Neural progenitor cell (in vitro differentiated cells): Measurements from ENCODE around the gene AKT1. TPM values are rescaled to one million over a fixed set of nuclear protein-coding genes. Genes with fewer than 3 reads are reported as not detected.

ENCODE experiments used
- DNase-seq: peaks from one replicate; pipeline ENCODE4 v3.0.0-alpha.2; 2016; ENCODE audit warnings: low spot score
- H2AFZ ChIP-seq: fragments of 200-600 bp; sonication (generic); replicated peaks from 2 replicates; pipeline ENCODE4 v1.6.1; 2016; ENCODE audit warnings: antibody characterized with exemption
- H3F3A ChIP-seq: fragments of 200-600 bp; sonication (generic); 2 replicates; pipeline ENCODE4 v1.6.1; 2016; ENCODE audit warnings: antibody characterized with exemption, low read depth
- H3K27ac ChIP-seq: fragments of 200-600 bp; sonication (generic); 2 replicates; pipeline ENCODE4 v1.5.1; 2016; ENCODE audit warnings: mild to moderate bottlenecking
- H3K27me3 ChIP-seq: fragments of 200-600 bp; sonication (generic); 2 replicates; pipeline ENCODE4 v1.6.1; 2016; ENCODE audit warnings: mild to moderate bottlenecking, moderate library complexity
- H3K36me3 ChIP-seq: fragments of 200-600 bp; sonication (generic); 2 replicates; pipeline ENCODE4 v1.5.1; 2016
- H3K4me1 ChIP-seq: fragments of 200-600 bp; sonication (generic); 2 replicates; pipeline ENCODE4 v1.6.1; 2016; ENCODE audit warnings: mixed run types
- H3K4me2 ChIP-seq: fragments of 200-600 bp; sonication (generic); 2 replicates; pipeline ENCODE4 v1.6.1; 2016
- H3K4me3 ChIP-seq: fragments of 200-600 bp; sonication (generic); 2 replicates; pipeline ENCODE4 v1.5.1; 2016
- H3K79me2 ChIP-seq: fragments of 200-600 bp; sonication (generic); 2 replicates; pipeline ENCODE4 v1.6.1; 2016; ENCODE audit warnings: low read depth
- H3K9ac ChIP-seq: fragments of 200-600 bp; sonication (generic); 2 replicates; pipeline ENCODE4 v1.6.1; 2016
- H3K9me3 ChIP-seq: fragments of 200-600 bp; sonication (generic); 2 replicates; pipeline ENCODE4 v1.5.1; 2016; ENCODE audit warnings: low read depth
- H4K20me1 ChIP-seq: fragments of 200-600 bp; sonication (generic); 2 replicates; pipeline ENCODE4 v1.6.1; 2016; ENCODE audit warnings: low read depth
- H3K27ac Mint-ChIP-seq: 3 replicates; pipeline ENCODE4 v1.8.0; 2021; ENCODE audit warnings: mixed read lengths
- H3K27me3 Mint-ChIP-seq: 2 replicates; pipeline ENCODE4 v1.8.0; 2022; ENCODE audit warnings: low read depth, mild to moderate bottlenecking, inconsistent platforms, moderate library complexity, mixed read lengths; ENCODE audit not compliant: insufficient read depth
- H3K36me3 Mint-ChIP-seq: 3 replicates; pipeline ENCODE4 v1.8.0; 2021; ENCODE audit warnings: mixed read lengths
- H3K4me1 Mint-ChIP-seq: 3 replicates; pipeline ENCODE4 v1.8.0; 2021; ENCODE audit warnings: mixed read lengths
- H3K4me3 Mint-ChIP-seq: 3 replicates; pipeline ENCODE4 v1.8.0; 2021; ENCODE audit warnings: mild to moderate bottlenecking, moderate library complexity, mixed read lengths
- H3K9me3 Mint-ChIP-seq: 3 replicates; pipeline ENCODE4 v1.8.0; 2020; ENCODE audit warnings: mixed read lengths
- EZH2 ChIP-seq: fragments of 200-600 bp; sonication (generic); IDR thresholded peaks from 2 replicates; pipeline ENCODE4 v1.6.1; 2017; ENCODE audit warnings: antibody characterized with exemption, mild to moderate bottlenecking, moderate library complexity
- EZH2phosphoT487 ChIP-seq: fragments of 200-600 bp; sonication (generic); IDR thresholded peaks from 2 replicates; pipeline ENCODE4 v1.6.1; 2017; ENCODE audit warnings: antibody characterized with exemption
- total RNA-seq: library from RNA; depleted of rRNA; stranded (reverse); fragments of >200 nt; gene quantifications from 2 replicates; pipeline ENCODE4 v1.2.3, GENCODE V29; 2015; ENCODE audit warnings: low replicate concordance
- TF ChIP-seq, protein P1 (sequence below): fragments of 200-600 bp; sonication (generic); IDR thresholded peaks from 2 replicates; pipeline ENCODE4 v1.5.1; 2017; ENCODE audit warnings: antibody characterized with exemption, mild to moderate bottlenecking

The AKT1 gene
- total RNA-seq, 1 donor from 2014 or later, result 67.2 TPM

DNA sequence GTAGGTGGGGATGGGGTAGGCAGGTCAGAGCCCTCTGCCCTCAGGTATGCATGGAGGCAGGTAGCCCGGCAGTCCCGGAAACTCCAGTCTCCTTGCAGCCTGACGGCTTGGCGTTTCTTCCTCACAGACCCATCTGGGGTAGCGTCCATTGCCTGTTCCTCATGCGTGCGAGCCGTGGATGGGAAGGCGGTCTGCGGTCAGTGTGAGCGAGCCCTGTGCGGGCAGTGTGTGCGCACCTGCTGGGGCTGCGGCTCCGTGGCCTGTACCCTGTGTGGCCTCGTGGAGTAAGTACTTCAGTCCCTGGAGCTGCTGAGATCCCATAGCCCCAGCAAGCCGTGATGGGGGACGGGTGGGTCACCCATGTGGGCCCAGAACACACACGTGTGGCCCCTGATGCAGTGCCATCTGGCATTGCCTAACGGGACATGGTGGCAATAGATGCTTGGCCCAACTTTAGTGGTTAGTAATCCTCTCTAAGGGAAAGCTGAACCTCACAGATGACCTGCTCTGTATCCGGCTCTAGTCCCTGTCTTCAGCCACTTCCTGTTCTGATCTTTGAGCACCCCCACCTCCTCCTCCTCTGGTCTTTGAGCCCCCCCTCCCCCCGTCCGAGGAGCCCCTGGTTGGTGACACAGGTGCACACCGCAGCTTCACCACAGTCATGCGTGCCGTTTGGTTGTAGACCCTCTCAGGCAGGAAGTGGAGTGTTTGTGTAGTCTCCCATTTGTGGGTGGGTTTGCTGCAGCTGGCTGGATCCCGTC lies 38.9 kb downstream of the AKT1 start:
- no peak overlapping the region for H3K27ac ChIP-seq
- peaks cover 5% of the 10 kb centered on the region for H3F3A ChIP-seq
- peaks cover 23% of the 10 kb centered on the region for H3K4me1 Mint-ChIP-seq
- H3K36me3 Mint-ChIP-seq, result peaks cover 18% of the 10 kb centered on the region
- peaks cover 76% of the 10 kb centered on the region for H4K20me1 ChIP-seq
- DNase-seq, result no peak
- no peaks in the 10 kb centered on the region for H3K27me3 ChIP-seq
- H3K4me2 ChIP-seq, result no peak overlapping the region
- TF ChIP-seq, protein P1, sequence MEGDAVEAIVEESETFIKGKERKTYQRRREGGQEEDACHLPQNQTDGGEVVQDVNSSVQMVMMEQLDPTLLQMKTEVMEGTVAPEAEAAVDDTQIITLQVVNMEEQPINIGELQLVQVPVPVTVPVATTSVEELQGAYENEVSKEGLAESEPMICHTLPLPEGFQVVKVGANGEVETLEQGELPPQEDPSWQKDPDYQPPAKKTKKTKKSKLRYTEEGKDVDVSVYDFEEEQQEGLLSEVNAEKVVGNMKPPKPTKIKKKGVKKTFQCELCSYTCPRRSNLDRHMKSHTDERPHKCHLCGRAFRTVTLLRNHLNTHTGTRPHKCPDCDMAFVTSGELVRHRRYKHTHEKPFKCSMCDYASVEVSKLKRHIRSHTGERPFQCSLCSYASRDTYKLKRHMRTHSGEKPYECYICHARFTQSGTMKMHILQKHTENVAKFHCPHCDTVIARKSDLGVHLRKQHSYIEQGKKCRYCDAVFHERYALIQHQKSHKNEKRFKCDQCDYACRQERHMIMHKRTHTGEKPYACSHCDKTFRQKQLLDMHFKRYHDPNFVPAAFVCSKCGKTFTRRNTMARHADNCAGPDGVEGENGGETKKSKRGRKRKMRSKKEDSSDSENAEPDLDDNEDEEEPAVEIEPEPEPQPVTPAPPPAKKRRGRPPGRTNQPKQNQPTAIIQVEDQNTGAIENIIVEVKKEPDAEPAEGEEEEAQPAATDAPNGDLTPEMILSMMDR, result no peak
- TF ChIP-seq EZH2phosphoT487 (no peak), EZH2 (no peak)
- H3K79me2 ChIP-seq, result peaks cover 41% of the 10 kb centered on the region
- peaks cover 3% of the 10 kb centered on the region for H3K9me3 Mint-ChIP-seq
- H3K4me1 ChIP-seq, result peaks cover 10% of the 10 kb centered on the region
- H2AFZ ChIP-seq, result no peak overlapping the region
- H3K4me3 ChIP-seq, result no peak overlapping the region
- H3K4me3 Mint-ChIP-seq, result peak overlapping the region; percentile 18
- no peak overlapping the region for H3K9ac ChIP-seq
- H3K27me3 Mint-ChIP-seq, result peaks cover 4% of the 10 kb centered on the region
- H3K27ac Mint-ChIP-seq, result no peak overlapping the region
- no peaks in the 10 kb centered on the region for H3K36me3 ChIP-seq
- H3K9me3 ChIP-seq, result no peaks in the 10 kb centered on the region

DNA sequence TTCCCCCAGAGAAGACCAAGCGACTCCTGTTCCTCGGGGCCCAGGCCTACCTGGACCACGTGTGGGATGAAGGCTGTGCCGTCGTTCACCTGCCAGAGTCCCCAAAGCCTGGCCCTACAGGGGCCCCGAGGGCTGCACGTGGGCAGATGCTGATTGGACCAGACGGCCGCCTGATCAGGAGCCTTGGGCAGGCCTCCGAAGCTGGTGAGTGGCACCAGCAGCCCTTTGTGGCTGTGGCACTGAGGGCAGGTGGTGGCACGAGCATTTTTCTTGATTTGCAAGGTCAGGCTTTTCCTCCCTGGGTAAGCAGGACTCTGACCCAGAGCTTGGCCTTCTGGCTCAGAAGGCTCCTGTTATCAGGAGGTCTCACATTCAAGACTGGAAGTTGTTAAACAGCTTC lies 39.9 kb downstream of the AKT1 start:
- Histone ChIP-seq H3K27ac (no peak overlapping the region), H3K79me2 (peaks cover 41% of the 10 kb centered on the region), H3K9me3 (no peaks in the 10 kb centered on the region), H3K4me2 (no peak overlapping the region), H3K27me3 (no peaks in the 10 kb centered on the region), H2AFZ (no peak overlapping the region), H3K9ac (no peak overlapping the region), H3K4me3 (no peak overlapping the region), H3F3A (peaks cover 5% of the 10 kb centered on the region), H3K4me1 (peaks cover 10% of the 10 kb centered on the region), H3K36me3 (no peaks in the 10 kb centered on the region), H4K20me1 (peaks cover 69% of the 10 kb centered on the region)
- Mint-ChIP-seq H3K36me3 (peaks cover 9% of the 10 kb centered on the region), H3K4me1 (peaks cover 23% of the 10 kb centered on the region), H3K9me3 (peaks cover 3% of the 10 kb centered on the region), H3K27me3 (peaks cover 4% of the 10 kb centered on the region), H3K4me3 (no peak overlapping the region), H3K27ac (no peak overlapping the region)
- no peak for TF ChIP-seq EZH2phosphoT487
- TF ChIP-seq, protein P1, result no peak
- no peak for TF ChIP-seq EZH2
- no peak for DNase-seq

GRCh38 chr14:104754213-104754851 lies 41.2 kb downstream of the AKT1 start:
- peak overlapping the region; percentile 97 for H3K9ac ChIP-seq
- DNase-seq, result no peak
- Mint-ChIP-seq H3K4me1 (peaks cover 30% of the 10 kb centered on the region), H3K9me3 (peaks cover 9% of the 10 kb centered on the region), H3K36me3 (peaks cover 12% of the 10 kb centered on the region), H3K27me3 (peaks cover 8% of the 10 kb centered on the region), H3K27ac (peak overlapping the region; percentile 62), H3K4me3 (peak overlapping the region; percentile 95)
- no peak overlapping the region for H3K27ac ChIP-seq
- H3K4me1 ChIP-seq, result peaks cover 10% of the 10 kb centered on the region
- TF ChIP-seq EZH2phosphoT487 (no peak), EZH2 (no peak)
- TF ChIP-seq, protein P1, result no peak
- H2AFZ ChIP-seq, result no peak overlapping the region
- H3F3A ChIP-seq, result peaks cover 8% of the 10 kb centered on the region
- peaks cover 41% of the 10 kb centered on the region for H3K79me2 ChIP-seq
- no peaks in the 10 kb centered on the region for H3K36me3 ChIP-seq
- peak overlapping the region; percentile 97 for H3K4me3 ChIP-seq
- peak overlapping the region; percentile 95 for H3K4me2 ChIP-seq
- no peaks in the 10 kb centered on the region for H3K27me3 ChIP-seq
- no peaks in the 10 kb centered on the region for H3K9me3 ChIP-seq
- H4K20me1 ChIP-seq, result peaks cover 61% of the 10 kb centered on the region
